Natural killer cell treated with Interleukin-12 subunit alpha and Interleukin-12 subunit beta and Interleukin-15 and Interleukin-18, amount 100 ng/mL, for 72 hours (primary cell): Measurements from ENCODE around the gene NRAS. TPM values are rescaled to one million over a fixed set of nuclear protein-coding genes. Genes with fewer than 3 reads are reported as not detected.

Experiments used
- ATAC-seq, 2 donors: fragments of 150-1000 bp; cut with Tn5 transposase in 1 of 2; sonication (Bioruptor Pico), chemical (Tn5 transposase) in 1 of 2; 2 replicates each; pipeline ENCODE4 v1.10.0; 2021
- DNase-seq: peaks from one replicate; pipeline ENCODE4 v3.0.0; 2022; ENCODE audit warnings: low spot score
- H3K27ac Mint-ChIP-seq, 2 donors: 1 replicate in 1 of 2; 2 replicates in 1 of 2; pipeline ENCODE4 v1.8.0; 2022; ENCODE audit warnings: mixed read lengths in 2 of 2, mild to moderate bottlenecking in 1 of 2, moderate library complexity in 1 of 2
- H3K27me3 Mint-ChIP-seq, 2 donors: 1 replicate in 1 of 2; 2 replicates in 1 of 2; pipeline ENCODE4 v1.8.0; 2022; ENCODE audit warnings: mixed read lengths in 2 of 2
- H3K36me3 Mint-ChIP-seq: one replicate; pipeline ENCODE4 v1.8.0; 2022; ENCODE audit warnings: mixed read lengths
- H3K4me1 Mint-ChIP-seq, 2 donors: 1 replicate in 1 of 2; 2 replicates in 1 of 2; pipeline ENCODE4 v1.8.0; 2022; ENCODE audit warnings: low read depth in 2 of 2, mixed read lengths in 2 of 2, mild to moderate bottlenecking in 1 of 2
- H3K4me3 Mint-ChIP-seq: one replicate; pipeline ENCODE4 v1.8.0; 2022; ENCODE audit warnings: mixed read lengths
- H3K9me3 Mint-ChIP-seq: 2 replicates; pipeline ENCODE4 v1.8.0; 2022; ENCODE audit warnings: mixed read lengths
- total RNA-seq, 2 donors: library from RNA; stranded (reverse); gene quantifications; one replicate each; pipeline ENCODE4 v1.2.3, GENCODE V29; 2022

NRAS gene
- total RNA-seq, 2 donors from 2014 or later, result 51.9 to 63.2 TPM

DNA sequence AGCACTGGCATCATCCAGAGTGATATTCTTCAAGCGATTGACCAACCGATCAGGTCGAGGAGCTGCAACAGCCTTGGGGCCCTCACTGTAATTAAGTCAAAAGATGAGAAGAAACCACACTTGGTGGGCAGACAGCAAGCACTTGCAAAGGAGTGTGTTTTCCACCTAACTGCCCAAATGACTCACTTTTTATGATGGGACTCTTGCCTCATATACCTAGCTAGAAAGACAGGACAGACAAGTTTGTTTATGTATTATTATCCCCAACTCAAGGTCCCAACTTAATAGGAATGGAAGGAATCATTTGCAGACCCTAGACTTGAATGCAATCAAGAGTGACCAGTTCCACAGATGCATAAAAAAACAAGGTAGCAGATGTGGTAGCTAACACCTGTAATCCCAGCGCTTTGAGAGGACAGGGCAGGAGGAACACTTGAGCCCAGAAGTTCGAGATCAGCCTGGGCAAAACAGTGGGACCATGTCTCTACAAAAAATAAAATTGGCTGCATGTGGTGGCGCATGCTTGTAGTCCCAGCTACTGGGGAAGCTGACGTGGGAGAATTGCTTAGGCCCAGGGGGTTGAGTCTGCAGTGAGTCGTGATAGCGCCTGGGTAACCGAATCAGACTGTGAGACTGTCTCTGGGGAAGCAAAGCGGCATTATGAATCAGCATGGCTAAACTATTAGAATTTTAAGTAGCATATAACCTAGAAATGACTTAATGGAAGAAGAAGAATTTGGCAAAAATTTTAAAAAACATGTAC lies 2.3 kb upstream of the NRAS start:
- H3K36me3 Mint-ChIP-seq, result peaks cover 48% of the 10 kb centered on the region
- H3K27ac Mint-ChIP-seq, result peak overlapping the region; percentile 57 to 64
- ATAC-seq (no peak), DNase-seq (no peak)
- H3K4me3 Mint-ChIP-seq, result no peak overlapping the region
- H3K4me1 Mint-ChIP-seq, result peaks cover 18 to 29% of the 10 kb centered on the region in 2 donors
- H3K9me3 Mint-ChIP-seq, result no peaks in the 10 kb centered on the region
- no peaks in the 10 kb centered on the region for H3K27me3 Mint-ChIP-seq

DNA sequence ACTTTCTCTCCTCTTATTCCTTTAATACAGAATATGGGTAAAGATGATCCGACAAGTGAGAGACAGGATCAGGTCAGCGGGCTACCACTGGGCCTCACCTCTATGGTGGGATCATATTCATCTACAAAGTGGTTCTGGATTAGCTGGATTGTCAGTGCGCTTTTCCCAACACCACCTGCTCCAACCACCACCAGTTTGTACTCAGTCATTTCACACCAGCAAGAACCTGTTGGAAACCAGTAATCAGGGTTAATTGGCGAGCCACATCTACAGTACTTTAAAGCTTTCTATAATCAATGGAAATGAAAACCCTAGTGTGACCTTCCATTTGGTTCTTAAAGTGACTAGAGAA lies 643 bp downstream of the NRAS start:
- Mint-ChIP-seq H3K36me3 (peaks cover 42% of the 10 kb centered on the region), H3K4me1 (peaks cover 24 to 35% of the 10 kb centered on the region in 2 donors), H3K27me3 (no peaks in the 10 kb centered on the region), H3K9me3 (no peaks in the 10 kb centered on the region), H3K4me3 (peak overlapping the region; percentile 100), H3K27ac (peak overlapping the region; percentile 99 to 100)
- DNase-seq (no peak), ATAC-seq (no peak)

DNA sequence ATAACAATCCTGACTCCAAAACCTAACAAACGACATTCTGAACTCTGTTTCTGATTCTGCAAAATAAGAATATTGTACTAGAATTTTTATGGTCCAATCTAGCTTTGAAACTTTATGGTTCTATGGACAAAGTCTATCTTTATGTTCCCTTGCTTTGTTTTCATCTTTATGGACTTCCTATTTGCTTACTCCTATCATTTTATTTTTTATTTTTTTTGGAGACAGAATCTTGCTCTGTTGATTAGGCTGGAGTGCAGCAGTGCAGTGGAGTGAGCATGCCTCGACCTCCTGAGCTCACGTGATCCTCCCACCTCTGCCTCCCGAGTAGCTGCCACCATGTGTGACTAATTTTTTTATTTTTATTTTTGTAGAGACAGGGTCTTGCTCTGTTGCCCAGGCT lies 3.6 kb downstream of the NRAS start:
- no peak overlapping the region for H3K27ac Mint-ChIP-seq
- peaks cover 23% of the 10 kb centered on the region for H3K36me3 Mint-ChIP-seq
- H3K27me3 Mint-ChIP-seq, result no peaks in the 10 kb centered on the region
- H3K9me3 Mint-ChIP-seq, result no peaks in the 10 kb centered on the region
- H3K4me3 Mint-ChIP-seq, result no peak overlapping the region
- DNase-seq (no peak), ATAC-seq (no peak)
- H3K4me1 Mint-ChIP-seq, result peaks cover 25% of the 10 kb centered on the region in 2 donors

- DNase-seq (no peak), ATAC-seq (no peak)
- peaks cover 6 to 14% of the 10 kb centered on the region in 2 donors for H3K4me1 Mint-ChIP-seq
- H3K4me3 Mint-ChIP-seq, result no peak overlapping the region
- H3K27ac Mint-ChIP-seq, result no peak overlapping the region
- H3K27me3 Mint-ChIP-seq, result no peaks in the 10 kb centered on the region
- peaks cover 19% of the 10 kb centered on the region for H3K36me3 Mint-ChIP-seq
- no peaks in the 10 kb centered on the region for H3K9me3 Mint-ChIP-seq
Measured at GRCh38 chr1:114710360-114710759, 6.2 kb downstream of the NRAS start.

DNA sequence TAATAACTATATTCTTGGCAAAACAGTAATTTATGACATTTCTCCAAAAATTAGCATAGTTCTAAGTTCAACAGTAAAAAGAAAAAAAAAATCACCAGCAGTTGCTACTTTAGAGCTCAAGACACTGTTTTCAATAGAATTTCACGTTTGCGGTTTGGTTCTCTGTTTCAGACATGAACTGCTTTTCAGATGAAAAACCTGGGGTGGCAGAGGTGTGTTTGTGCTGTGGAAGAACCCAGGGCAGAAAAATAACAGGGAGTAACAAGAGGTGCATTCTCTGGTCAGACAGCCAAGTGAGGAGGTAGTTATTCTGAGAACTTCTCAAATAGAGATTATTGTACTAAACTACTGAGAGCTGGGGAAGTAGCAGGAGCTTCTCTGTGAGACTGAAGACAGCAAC lies 9.0 kb downstream of the NRAS start:
- Mint-ChIP-seq H3K27ac (no peak overlapping the region), H3K9me3 (no peaks in the 10 kb centered on the region), H3K27me3 (no peaks in the 10 kb centered on the region), H3K4me1 (peaks cover 0 to 7% of the 10 kb centered on the region in 2 donors), H3K4me3 (no peak overlapping the region), H3K36me3 (peaks cover 12% of the 10 kb centered on the region)
- ATAC-seq (no peak), DNase-seq (no peak)

DNA sequence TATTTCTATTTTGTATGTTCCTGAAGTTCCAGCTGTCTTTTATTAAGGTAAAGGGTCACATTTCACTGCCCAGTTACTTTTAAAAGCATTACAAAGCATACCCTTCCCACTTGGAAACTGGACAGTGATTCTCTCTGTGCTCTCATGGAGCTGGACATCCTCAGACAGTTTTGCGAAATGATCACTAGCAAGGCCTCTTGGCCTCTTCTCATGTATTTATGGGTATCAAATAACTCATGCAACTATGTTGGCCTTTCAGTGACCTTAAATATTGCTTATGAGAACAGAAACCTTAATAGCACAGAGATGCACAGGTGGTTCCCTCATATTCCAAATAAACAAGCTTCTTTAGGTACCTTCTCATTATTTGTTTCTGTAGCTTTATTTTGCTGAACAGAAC lies 13.3 kb downstream of the NRAS start:
- H3K4me1 Mint-ChIP-seq, result peaks cover 0 to 3% of the 10 kb centered on the region in 2 donors
- H3K36me3 Mint-ChIP-seq, result peaks cover 7% of the 10 kb centered on the region
- no peak for DNase-seq
- H3K27ac Mint-ChIP-seq, result no peak overlapping the region
- no peaks in the 10 kb centered on the region for H3K9me3 Mint-ChIP-seq
- no peak overlapping the region for H3K4me3 Mint-ChIP-seq
- no peaks in the 10 kb centered on the region for H3K27me3 Mint-ChIP-seq
- ATAC-seq, result no peak

DNA sequence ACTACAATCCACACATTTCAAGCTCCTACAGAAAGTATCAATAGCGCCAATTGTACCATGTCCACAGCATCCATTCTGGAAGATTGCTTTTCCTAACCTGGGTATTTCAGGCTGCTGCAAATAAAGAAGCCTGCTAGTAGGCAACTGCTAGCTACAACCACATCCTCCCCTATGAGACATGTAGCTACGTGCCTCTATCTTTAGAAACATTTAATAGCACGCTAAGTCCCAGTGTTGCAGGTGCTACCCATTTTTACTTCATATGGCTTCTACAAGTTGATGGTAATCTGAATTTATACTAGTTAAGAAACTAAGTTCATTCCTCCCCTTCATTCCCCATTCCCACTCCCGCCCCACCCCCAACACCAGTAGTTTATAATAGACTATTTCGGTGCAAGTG lies 13.8 kb downstream of the NRAS start:
- ATAC-seq (no peak), DNase-seq (no peak)
- H3K9me3 Mint-ChIP-seq, result no peaks in the 10 kb centered on the region
- H3K4me1 Mint-ChIP-seq, result peaks cover 0 to 3% of the 10 kb centered on the region in 2 donors
- no peaks in the 10 kb centered on the region for H3K27me3 Mint-ChIP-seq
- H3K36me3 Mint-ChIP-seq, result peaks cover 5% of the 10 kb centered on the region
- no peak overlapping the region for H3K4me3 Mint-ChIP-seq
- no peak overlapping the region for H3K27ac Mint-ChIP-seq

DNA sequence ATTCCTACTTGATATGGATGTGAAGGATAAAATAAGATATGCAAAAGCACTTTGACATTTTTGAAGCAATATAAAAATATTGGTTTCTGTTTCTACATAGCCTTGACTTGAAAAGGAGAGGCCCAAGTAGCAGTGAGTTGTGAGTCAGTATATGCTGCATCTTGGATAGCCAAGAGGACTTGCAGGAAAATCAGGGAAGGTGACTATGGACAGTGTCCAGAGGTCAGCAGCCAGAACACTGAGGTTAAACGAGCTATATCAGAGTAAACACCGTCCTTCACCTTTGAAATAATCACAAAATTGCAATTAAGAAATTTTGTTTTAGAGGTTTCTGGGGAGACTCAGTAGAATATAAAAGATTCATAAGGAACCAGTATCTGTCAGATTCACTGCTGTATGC lies 14.6 kb downstream of the NRAS start:
- H3K27ac Mint-ChIP-seq, result no peak overlapping the region
- DNase-seq, result no peak

GRCh38 chr1:114700036-114700600 lies 16.5 kb downstream of the NRAS start:
- peaks cover 3 to 5% of the 10 kb centered on the region in 2 donors for H3K27me3 Mint-ChIP-seq
- H3K27ac Mint-ChIP-seq, result no peak overlapping the region
- no peaks in the 10 kb centered on the region for H3K4me1 Mint-ChIP-seq
- no peaks in the 10 kb centered on the region for H3K9me3 Mint-ChIP-seq
- ATAC-seq (no peak), DNase-seq (no peak)
- no peaks in the 10 kb centered on the region for H3K36me3 Mint-ChIP-seq
- H3K4me3 Mint-ChIP-seq, result no peak overlapping the region

More for the DNA sequence above, 14.6 kb downstream of the NRAS start:
- H3K36me3 Mint-ChIP-seq, result no peaks in the 10 kb centered on the region
- no peak overlapping the region for H3K4me3 Mint-ChIP-seq
- H3K27me3 Mint-ChIP-seq, result peaks cover 0 to 3% of the 10 kb centered on the region in 2 donors
- H3K9me3 Mint-ChIP-seq, result no peaks in the 10 kb centered on the region
- ATAC-seq, result no peak
- H3K4me1 Mint-ChIP-seq, result no peaks in the 10 kb centered on the region

GRCh38 chr1:114696810-114697209 lies 19.8 kb downstream of the NRAS start:
- Mint-ChIP-seq H3K36me3 (no peaks in the 10 kb centered on the region), H3K4me1 (no peaks in the 10 kb centered on the region), H3K4me3 (no peak overlapping the region), H3K27ac (no peak overlapping the region), H3K27me3 (peaks cover 5% of the 10 kb centered on the region in 2 donors), H3K9me3 (no peaks in the 10 kb centered on the region)
- no peak for DNase-seq
- ATAC-seq, result no peak

DNA sequence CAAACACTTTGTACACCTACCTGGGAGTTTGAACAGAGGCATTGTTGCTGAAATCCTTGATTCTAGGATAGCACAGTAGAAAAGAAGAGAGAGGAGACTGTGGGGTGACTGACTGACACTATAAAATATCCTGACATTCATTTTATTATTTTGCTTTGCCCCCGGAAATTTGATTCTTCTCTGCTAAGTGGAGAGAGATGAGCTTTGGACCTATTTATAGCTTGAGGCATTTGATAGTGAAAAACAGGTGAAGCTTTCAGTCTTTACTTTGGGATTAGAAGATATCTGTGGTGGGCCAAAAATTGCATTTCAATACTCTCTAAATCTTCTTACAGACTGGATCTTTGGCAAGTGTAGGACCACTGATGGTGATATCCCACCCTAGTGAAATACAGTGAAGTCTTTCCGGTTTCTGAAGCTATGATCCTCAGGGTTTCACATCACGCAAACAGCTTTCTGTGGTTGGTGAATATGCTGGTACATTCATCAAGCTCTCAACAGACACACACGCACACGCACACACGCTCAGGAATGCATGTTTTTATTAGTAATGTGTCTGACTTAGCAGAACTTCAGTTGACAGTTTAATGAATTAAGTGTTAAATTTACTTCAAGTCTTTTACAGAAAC lies 21.0 kb downstream of the NRAS start, which contains the start of gene AMPD1:
Gene AMPD1, minus strand, starts transcription at position 117 of the 629 bp plus-strand sequence. Its CDS starts 75 bp downstream, at position 42.
- H3K4me1 Mint-ChIP-seq, result no peaks in the 10 kb centered on the region
- no peaks in the 10 kb centered on the region for H3K36me3 Mint-ChIP-seq
- no peak for DNase-seq
- ATAC-seq, result no peak
- peaks cover 5 to 6% of the 10 kb centered on the region in 2 donors for H3K27me3 Mint-ChIP-seq
- H3K4me3 Mint-ChIP-seq, result no peak within 1 kb of the TSS
- no peaks in the 10 kb centered on the region for H3K9me3 Mint-ChIP-seq
- H3K27ac Mint-ChIP-seq, result no peak within 1 kb of the TSS

GRCh38 chr1:114694540-114695310 lies 21.8 kb downstream of the NRAS start:
- ATAC-seq, result no peak
- no peak overlapping the region for H3K4me3 Mint-ChIP-seq
- H3K27me3 Mint-ChIP-seq, result peaks cover 5 to 7% of the 10 kb centered on the region in 2 donors
- H3K4me1 Mint-ChIP-seq, result no peaks in the 10 kb centered on the region
- H3K27ac Mint-ChIP-seq, result no peak overlapping the region
- H3K9me3 Mint-ChIP-seq, result no peaks in the 10 kb centered on the region
- DNase-seq, result no peak
- no peaks in the 10 kb centered on the region for H3K36me3 Mint-ChIP-seq

- ATAC-seq, result no peak
- H3K36me3 Mint-ChIP-seq, result no peaks in the 10 kb centered on the region
- no peaks in the 10 kb centered on the region for H3K4me1 Mint-ChIP-seq
- H3K9me3 Mint-ChIP-seq, result no peaks in the 10 kb centered on the region
- H3K27ac Mint-ChIP-seq, result no peak overlapping the region
- DNase-seq, result no peak
- H3K4me3 Mint-ChIP-seq, result no peak overlapping the region
- H3K27me3 Mint-ChIP-seq, result peaks cover 5 to 11% of the 10 kb centered on the region in 2 donors
Measured at GRCh38 chr1:114692947-114693346, 23.6 kb downstream of the NRAS start.

- ATAC-seq (no peak), DNase-seq (no peak)
- H3K36me3 Mint-ChIP-seq, result no peaks in the 10 kb centered on the region
- H3K9me3 Mint-ChIP-seq, result no peaks in the 10 kb centered on the region
- H3K4me3 Mint-ChIP-seq, result no peak overlapping the region
- peaks cover 17 to 23% of the 10 kb centered on the region in 2 donors for H3K27me3 Mint-ChIP-seq
- H3K4me1 Mint-ChIP-seq, result no peaks in the 10 kb centered on the region
- H3K27ac Mint-ChIP-seq, result no peak overlapping the region
Measured at GRCh38 chr1:114691061-114691460, 25.5 kb downstream of the NRAS start.
